GM20431 (cell line): ENCODE data around the gene CPNE1.
"Not testable (repeated sequence)": the region's sequence is repeated elsewhere in the genome, so short reads cannot be mapped to it uniquely, and the experiment has no call there.

Experiments used
- in situ Hi-C: fragments of 300-500 bp; cut with MseI, MboI; formaldehyde crosslinking; loops from one replicate; pipeline ENCODE4 v1.15.0; 2020; ENCODE audit warnings: low sequenced_read_pairs; ENCODE audit not compliant: unreplicated experiment

CPNE1 gene

GRCh38 chr20:35664466-35665206 is at the start of gene CPNE1, which contains the start of gene RBM12:
CPNE1 (minus strand) TSS chr20:35664900; CDS start chr20:35632923, 31,977 bp downstream.
RBM12 (minus strand) TSS chr20:35664900; CDS start chr20:35655322, 9,578 bp downstream.
- in situ Hi-C loops = no loop called here

DNA sequence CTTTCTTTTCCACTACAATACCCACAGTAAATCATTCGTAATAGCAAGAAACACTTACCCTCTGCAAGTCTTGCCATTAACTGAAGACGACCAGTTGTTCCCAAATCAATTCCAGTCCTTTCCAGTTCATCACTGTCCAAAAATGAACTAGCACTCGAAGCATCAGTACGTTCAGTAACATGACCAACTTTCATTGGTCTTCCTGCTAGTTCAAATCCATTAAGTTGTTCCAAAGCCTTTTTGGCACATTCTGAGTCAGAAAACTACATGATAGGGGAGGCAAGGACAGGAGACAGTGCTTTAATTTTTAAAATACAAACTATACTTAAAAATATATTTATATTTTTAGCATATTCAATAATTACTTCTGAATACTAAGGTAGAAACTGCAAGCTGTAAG is 49.4 kb upstream of the CPNE1 start:
- in situ Hi-C loops = no loop called here

- in situ Hi-C loops = not testable (repeated sequence)
Measured at GRCh38 chr20:35713120-35713519, 48.4 kb upstream of the CPNE1 start.

GRCh38 chr20:35711588-35712209 is 47.0 kb upstream of the CPNE1 start:
- in situ Hi-C loops = no loop called here

- in situ Hi-C loops = no loop called here
Measured at GRCh38 chr20:35710884-35711587, 46.3 kb upstream of the CPNE1 start.

DNA sequence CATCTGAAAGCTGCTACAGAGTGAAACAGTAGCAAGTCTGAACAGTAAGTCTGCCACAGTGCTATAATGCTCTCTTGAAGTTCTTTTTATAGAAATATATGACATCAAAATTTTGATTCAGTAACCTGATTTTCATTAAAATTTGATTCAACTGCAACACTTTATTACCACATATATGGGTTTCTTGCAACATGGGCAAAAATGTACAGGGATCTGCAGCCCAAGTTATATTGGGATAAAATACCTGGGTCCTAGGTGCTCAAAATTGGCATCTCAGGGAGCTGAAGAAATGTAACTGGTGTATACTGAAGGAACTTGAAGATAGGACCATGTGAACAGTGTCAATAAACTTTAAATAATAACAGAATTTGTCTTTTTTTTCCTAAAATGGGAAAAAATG is 45.3 kb upstream of the CPNE1 start:
- in situ Hi-C loops = no loop called here

DNA sequence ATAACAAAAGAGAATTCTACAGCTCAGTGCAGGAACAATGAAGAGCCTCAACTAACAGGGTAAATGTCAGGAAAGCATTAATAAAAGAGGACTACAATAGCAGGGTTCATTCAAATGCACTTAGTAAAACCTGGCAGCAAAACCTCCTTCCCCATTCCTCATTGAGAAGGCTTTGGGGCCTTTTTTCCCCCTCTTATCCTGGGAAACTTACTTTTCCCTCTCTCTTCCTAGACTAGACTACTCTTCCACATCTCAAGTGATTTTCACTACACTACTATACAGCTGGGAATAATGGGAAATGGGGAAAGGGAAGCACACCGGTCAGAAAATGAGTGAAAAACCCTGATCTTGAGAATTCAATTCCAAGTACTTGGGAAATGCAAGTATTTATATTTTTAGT is 44.6 kb upstream of the CPNE1 start:
- in situ Hi-C loops = no loop called here

GRCh38 chr20:35708502-35708901 is 43.8 kb upstream of the CPNE1 start:
- in situ Hi-C loops = no loop called here

DNA sequence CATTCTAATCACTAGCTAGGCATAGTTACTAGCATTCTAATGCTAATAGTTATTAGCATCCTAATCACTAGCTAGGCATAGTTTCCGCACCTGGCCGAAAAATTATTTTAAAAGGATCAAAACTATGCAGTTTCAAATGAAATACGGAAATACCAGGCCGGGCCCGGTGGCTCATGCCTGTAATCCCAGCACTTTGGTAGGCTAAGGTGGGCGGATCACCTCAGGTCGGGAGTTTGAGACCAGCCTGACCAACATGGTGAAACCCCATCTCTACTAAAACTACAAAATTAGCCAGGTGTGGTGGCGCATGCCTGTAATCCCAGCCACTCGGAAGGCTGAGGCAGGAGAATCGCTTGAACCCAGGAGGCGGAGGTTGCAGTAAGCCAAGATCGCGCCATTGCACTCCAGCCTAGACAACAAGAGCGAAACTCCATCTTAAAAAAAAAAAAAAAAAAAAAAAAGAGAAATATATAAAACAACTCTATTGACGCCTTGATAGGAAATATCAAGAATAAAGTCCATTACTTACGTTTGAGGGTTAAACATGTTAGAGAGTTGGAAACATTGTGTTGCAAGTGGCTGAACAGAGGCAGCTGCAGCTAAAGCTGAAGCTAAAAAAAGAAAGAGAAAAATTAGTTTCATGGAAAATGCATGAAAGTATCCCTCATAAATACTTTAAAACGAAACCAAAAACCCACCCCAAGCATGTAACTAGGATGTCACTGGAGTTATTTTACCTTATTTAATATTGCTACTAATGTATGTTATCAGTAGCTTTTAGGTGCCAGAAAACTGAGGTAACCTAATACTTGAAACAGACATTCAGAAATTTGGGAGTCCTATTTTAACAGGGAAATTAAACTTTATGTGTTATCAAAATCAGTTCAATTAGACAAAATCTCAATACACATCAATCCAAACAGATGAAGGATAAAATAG is 42.2 kb upstream of the CPNE1 start:
- in situ Hi-C loops = not testable (repeated sequence)

- in situ Hi-C loops = not testable (repeated sequence)
Measured at GRCh38 chr20:35705894-35706293, 41.2 kb upstream of the CPNE1 start.

DNA sequence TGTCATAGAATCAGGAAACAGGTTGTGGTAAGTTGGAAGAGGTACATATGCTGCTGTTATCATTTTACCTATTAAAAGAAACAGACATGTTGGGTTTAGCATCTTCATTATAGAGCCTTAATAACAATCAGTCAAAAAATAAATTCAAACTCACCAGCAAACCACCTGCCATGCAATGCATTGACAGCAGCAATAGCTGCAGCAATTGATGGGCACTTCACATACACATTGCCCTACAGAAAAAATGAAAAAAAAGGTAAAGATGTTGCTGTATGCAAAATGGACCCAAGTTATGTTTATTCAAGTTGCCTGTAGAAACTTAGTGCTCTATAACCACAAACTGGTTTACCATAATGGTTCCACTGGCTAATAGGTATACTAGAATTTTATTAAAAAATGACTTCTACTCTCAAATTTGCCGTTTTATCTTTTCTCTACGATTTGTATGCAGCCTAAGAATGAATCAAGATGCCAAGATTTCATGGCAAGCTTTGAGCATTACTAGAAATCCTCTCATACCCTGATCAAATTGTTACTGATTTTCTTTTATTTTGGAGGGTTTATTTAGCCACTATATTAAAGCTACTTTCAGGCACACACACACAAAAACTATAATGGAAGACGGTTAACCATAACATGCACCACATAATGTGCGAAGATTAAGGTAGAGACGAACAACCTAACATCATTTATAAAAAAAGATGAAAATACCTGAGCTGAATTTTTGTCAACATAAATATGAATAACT is 40.0 kb upstream of the CPNE1 start:
- in situ Hi-C loops = no loop called here

DNA sequence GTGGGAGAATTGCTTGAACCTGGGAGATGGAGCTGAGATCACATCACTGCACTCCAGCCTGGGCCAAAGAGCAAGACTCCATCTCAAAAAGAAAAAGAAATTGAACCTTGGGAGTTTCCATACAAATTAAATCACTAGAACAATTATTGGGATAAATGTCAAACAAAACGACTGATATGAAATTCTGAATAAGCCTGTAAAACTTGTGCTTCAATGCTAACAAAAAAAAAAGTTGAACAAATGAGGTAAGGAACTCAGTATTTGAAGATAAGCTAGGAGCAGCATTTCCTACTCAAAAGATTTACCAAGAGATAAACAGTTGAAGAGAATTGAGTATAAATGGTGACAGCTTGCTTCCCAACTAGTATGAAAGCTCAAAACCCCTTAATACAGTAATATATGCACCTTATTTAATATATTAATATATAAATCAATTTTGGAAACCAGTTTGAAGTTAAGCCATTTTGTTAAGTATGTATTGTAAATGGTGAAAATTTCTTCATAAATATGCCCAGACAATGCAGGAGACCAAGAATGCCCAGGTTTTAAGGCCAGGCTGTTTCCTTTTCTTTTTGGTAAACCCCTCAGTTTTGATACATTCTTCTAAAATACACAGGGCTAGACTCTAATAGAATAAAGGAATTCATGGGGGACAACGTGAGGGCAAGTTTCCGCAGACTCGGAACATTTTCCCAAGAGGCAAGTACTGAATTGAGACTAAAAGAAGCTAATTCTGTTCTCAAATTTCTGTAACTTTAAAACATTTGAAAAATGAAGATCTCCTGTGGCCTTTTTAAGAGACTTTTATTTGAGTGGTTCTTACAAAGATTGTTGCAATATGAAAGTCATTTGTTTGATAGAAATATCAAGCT is 38.4 kb upstream of the CPNE1 start:
- in situ Hi-C loops = no loop called here

- in situ Hi-C loops = no loop called here
Measured at GRCh38 chr20:35702051-35702823, 37.5 kb upstream of the CPNE1 start.

DNA sequence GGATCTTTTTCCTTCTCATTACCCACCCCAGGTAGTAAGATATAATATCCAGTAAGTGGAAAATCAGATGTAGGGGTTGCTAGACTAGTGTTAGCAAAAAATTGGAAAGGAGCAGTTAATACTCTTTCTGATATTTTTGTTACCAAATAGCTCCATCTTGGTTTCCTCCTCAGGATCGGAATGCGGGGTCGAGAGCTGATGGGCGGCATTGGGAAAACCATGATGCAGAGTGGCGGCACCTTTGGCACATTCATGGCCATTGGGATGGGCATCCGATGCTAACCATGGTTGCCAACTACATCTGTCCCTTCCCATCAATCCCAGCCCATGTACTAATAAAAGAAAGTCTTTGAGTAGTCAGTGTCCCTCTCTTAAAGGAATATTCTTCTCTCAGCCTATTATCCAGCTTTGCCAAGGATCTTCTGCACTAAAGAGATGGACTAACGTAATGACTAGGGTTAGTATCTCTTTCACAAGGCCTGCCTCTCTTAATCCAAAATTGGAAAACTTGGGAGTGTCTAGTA is 36.0 kb upstream of the CPNE1 start:
- in situ Hi-C loops = no loop called here

GRCh38 chr20:35699957-35700624 is 35.4 kb upstream of the CPNE1 start:
- in situ Hi-C loops = no loop called here

- in situ Hi-C loops = no loop called here
Measured at GRCh38 chr20:35699127-35699956, 34.6 kb upstream of the CPNE1 start, which contains the start of the genes NFS1 and ROMO1. NFS1 (minus strand) TSS chr20:35699352; CDS start chr20:35699288, 64 bp downstream. ROMO1 (plus strand) TSS chr20:35699405; CDS start chr20:35699633, 228 bp downstream.
